Neural progenitor cell (in vitro differentiated cells): ENCODE data around the gene ATE1. TPM values are rescaled to one million over a fixed set of nuclear protein-coding genes. Genes with fewer than 3 reads are reported as not detected.
"Not testable (repeated sequence)": the region's sequence is repeated elsewhere in the genome, so short reads cannot be mapped to it uniquely, and the experiment has no call there.

Source experiments
- DNase-seq: peaks from one replicate; pipeline ENCODE4 v3.0.0-alpha.2; 2016; ENCODE audit warnings: low spot score
- H2AFZ ChIP-seq: fragments of 200-600 bp; sonication (generic); replicated peaks from 2 replicates; pipeline ENCODE4 v1.6.1; 2016; ENCODE audit warnings: antibody characterized with exemption
- H3F3A ChIP-seq: fragments of 200-600 bp; sonication (generic); 2 replicates; pipeline ENCODE4 v1.6.1; 2016; ENCODE audit warnings: antibody characterized with exemption, low read depth
- H3K27ac ChIP-seq: fragments of 200-600 bp; sonication (generic); 2 replicates; pipeline ENCODE4 v1.5.1; 2016; ENCODE audit warnings: mild to moderate bottlenecking
- H3K27me3 ChIP-seq: fragments of 200-600 bp; sonication (generic); 2 replicates; pipeline ENCODE4 v1.6.1; 2016; ENCODE audit warnings: mild to moderate bottlenecking, moderate library complexity
- H3K36me3 ChIP-seq: fragments of 200-600 bp; sonication (generic); 2 replicates; pipeline ENCODE4 v1.5.1; 2016
- H3K4me1 ChIP-seq: fragments of 200-600 bp; sonication (generic); 2 replicates; pipeline ENCODE4 v1.6.1; 2016; ENCODE audit warnings: mixed run types
- H3K4me2 ChIP-seq: fragments of 200-600 bp; sonication (generic); 2 replicates; pipeline ENCODE4 v1.6.1; 2016
- H3K4me3 ChIP-seq: fragments of 200-600 bp; sonication (generic); 2 replicates; pipeline ENCODE4 v1.5.1; 2016
- H3K79me2 ChIP-seq: fragments of 200-600 bp; sonication (generic); 2 replicates; pipeline ENCODE4 v1.6.1; 2016; ENCODE audit warnings: low read depth
- H3K9ac ChIP-seq: fragments of 200-600 bp; sonication (generic); 2 replicates; pipeline ENCODE4 v1.6.1; 2016
- H3K9me3 ChIP-seq: fragments of 200-600 bp; sonication (generic); 2 replicates; pipeline ENCODE4 v1.5.1; 2016; ENCODE audit warnings: low read depth
- H4K20me1 ChIP-seq: fragments of 200-600 bp; sonication (generic); 2 replicates; pipeline ENCODE4 v1.6.1; 2016; ENCODE audit warnings: low read depth
- H3K27ac Mint-ChIP-seq: 3 replicates; pipeline ENCODE4 v1.8.0; 2021; ENCODE audit warnings: mixed read lengths
- H3K27me3 Mint-ChIP-seq: 2 replicates; pipeline ENCODE4 v1.8.0; 2022; ENCODE audit warnings: low read depth, mild to moderate bottlenecking, inconsistent platforms, moderate library complexity, mixed read lengths; ENCODE audit not compliant: insufficient read depth
- H3K36me3 Mint-ChIP-seq: 3 replicates; pipeline ENCODE4 v1.8.0; 2021; ENCODE audit warnings: mixed read lengths
- H3K4me1 Mint-ChIP-seq: 3 replicates; pipeline ENCODE4 v1.8.0; 2021; ENCODE audit warnings: mixed read lengths
- H3K4me3 Mint-ChIP-seq: 3 replicates; pipeline ENCODE4 v1.8.0; 2021; ENCODE audit warnings: mild to moderate bottlenecking, moderate library complexity, mixed read lengths
- H3K9me3 Mint-ChIP-seq: 3 replicates; pipeline ENCODE4 v1.8.0; 2020; ENCODE audit warnings: mixed read lengths
- EZH2 ChIP-seq: fragments of 200-600 bp; sonication (generic); IDR thresholded peaks from 2 replicates; pipeline ENCODE4 v1.6.1; 2017; ENCODE audit warnings: antibody characterized with exemption, mild to moderate bottlenecking, moderate library complexity
- EZH2phosphoT487 ChIP-seq: fragments of 200-600 bp; sonication (generic); IDR thresholded peaks from 2 replicates; pipeline ENCODE4 v1.6.1; 2017; ENCODE audit warnings: antibody characterized with exemption
- total RNA-seq: library from RNA; depleted of rRNA; stranded (reverse); fragments of >200 nt; gene quantifications from 2 replicates; pipeline ENCODE4 v1.2.3, GENCODE V29; 2015; ENCODE audit warnings: low replicate concordance
- TF ChIP-seq, protein P1 (sequence below): fragments of 200-600 bp; sonication (generic); IDR thresholded peaks from 2 replicates; pipeline ENCODE4 v1.5.1; 2017; ENCODE audit warnings: antibody characterized with exemption, mild to moderate bottlenecking

The ATE1 gene
- total RNA-seq, 1 donor from 2014 or later, result 57.2 TPM

DNA sequence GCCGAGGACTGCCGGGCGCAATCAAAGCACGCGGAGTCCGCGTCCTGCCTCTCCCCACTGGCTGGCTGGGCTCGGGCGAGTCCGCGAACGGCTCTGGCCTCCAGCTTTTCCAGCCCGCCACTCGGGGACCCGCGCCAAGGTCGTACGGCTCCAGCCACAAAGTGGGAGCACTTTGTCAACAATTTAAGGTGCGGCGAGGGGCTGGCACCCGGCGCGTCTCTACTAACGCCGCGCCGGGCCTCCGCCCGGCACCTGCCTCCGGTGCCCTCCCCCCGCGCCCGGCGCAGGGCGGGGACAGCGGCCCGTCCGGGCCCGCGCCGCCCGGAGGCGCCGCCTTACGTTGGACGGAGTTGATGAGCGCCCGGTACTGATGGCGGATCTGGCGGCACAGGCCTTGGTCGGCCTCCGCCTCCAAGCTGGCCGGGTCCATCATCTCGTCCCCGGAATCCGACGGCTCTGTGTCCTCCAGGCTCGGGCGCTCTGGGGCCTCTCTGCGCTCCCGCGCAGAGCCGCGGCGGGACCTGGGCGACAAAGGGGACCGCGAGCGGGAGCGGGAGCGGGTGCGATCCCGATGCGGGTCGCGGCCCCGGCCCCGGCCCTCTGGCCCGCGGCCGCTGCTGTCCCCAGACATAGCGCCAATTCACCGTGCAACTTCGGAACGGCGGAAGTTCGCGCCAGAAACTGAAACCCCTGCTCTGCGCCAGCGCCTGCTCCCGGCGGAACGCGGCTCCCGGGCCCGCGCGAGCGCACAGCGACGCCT is 46.9 kb upstream of the ATE1 start, which contains the start of gene NSMCE4A:
NSMCE4A (minus strand) TSS at position 683 of the 760 bp plus-strand sequence; CDS start at position 631, 52 bp downstream.
- peaks cover 16% of the 10 kb centered on the region for H3K4me1 Mint-ChIP-seq

DNA sequence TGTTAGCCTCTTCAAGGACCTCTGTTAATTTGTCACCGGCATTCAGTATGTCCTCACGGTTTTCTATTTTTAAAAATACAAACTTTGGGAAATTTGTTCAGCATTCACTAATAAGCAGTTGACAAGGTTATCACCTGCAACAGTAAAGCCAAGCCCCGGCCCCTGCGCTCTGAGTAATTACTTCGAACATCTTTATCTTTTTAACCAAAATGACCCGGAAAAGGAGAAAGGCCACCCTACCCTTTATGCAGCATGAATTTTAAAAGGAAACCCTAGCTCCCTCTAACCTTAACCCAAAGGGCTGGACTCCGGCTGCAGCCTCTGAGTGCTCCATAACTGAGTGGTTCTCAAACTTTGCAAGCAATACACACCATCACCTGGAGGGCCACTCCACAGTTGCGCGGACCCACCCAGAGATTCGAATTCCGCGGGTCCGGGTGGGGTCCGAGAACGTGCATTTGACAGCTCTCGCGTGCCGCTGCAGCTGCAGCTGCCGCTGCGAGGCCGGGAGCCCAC is 46.2 kb upstream of the ATE1 start:
- Histone ChIP-seq H2AFZ (peak overlapping the region; percentile 78), H3K4me1 (peaks cover 12% of the 10 kb centered on the region), H3K27me3 (no peaks in the 10 kb centered on the region), H3K36me3 (no peaks in the 10 kb centered on the region), H3K9ac (peak overlapping the region; percentile 89), H4K20me1 (peaks cover 22% of the 10 kb centered on the region), H3K27ac (no peak overlapping the region), H3K9me3 (peaks cover 9% of the 10 kb centered on the region), H3K79me2 (peaks cover 34% of the 10 kb centered on the region), H3K4me3 (peak overlapping the region; percentile 81), H3K4me2 (peak overlapping the region; percentile 88), H3F3A (peaks cover 18% of the 10 kb centered on the region)
- Mint-ChIP-seq H3K36me3 (peaks cover 30% of the 10 kb centered on the region), H3K9me3 (peaks cover 23% of the 10 kb centered on the region), H3K4me1 (peaks cover 16% of the 10 kb centered on the region), H3K4me3 (peak overlapping the region; percentile 91), H3K27ac (no peak overlapping the region), H3K27me3 (peaks cover 3% of the 10 kb centered on the region)
- TF ChIP-seq, protein P1, sequence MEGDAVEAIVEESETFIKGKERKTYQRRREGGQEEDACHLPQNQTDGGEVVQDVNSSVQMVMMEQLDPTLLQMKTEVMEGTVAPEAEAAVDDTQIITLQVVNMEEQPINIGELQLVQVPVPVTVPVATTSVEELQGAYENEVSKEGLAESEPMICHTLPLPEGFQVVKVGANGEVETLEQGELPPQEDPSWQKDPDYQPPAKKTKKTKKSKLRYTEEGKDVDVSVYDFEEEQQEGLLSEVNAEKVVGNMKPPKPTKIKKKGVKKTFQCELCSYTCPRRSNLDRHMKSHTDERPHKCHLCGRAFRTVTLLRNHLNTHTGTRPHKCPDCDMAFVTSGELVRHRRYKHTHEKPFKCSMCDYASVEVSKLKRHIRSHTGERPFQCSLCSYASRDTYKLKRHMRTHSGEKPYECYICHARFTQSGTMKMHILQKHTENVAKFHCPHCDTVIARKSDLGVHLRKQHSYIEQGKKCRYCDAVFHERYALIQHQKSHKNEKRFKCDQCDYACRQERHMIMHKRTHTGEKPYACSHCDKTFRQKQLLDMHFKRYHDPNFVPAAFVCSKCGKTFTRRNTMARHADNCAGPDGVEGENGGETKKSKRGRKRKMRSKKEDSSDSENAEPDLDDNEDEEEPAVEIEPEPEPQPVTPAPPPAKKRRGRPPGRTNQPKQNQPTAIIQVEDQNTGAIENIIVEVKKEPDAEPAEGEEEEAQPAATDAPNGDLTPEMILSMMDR, result no peak
- no peak for TF ChIP-seq EZH2
- no peak for TF ChIP-seq EZH2phosphoT487
- DNase-seq, result no peak

More for the DNA sequence above, 46.9 kb upstream of the ATE1 start, which contains the start of gene NSMCE4A:
- Histone ChIP-seq H3K4me2 (peak within 1 kb of the TSS; percentile 88), H3K4me3 (peak within 1 kb of the TSS; percentile 81), H3K9ac (peak within 1 kb of the TSS; percentile 89), H3K27ac (peak within 1 kb of the TSS; percentile 95), H4K20me1 (peaks cover 22% of the 10 kb centered on the region), H3F3A (peaks cover 18% of the 10 kb centered on the region), H3K4me1 (peaks cover 12% of the 10 kb centered on the region), H3K79me2 (peaks cover 34% of the 10 kb centered on the region), H2AFZ (peak within 1 kb of the TSS; percentile 78), H3K27me3 (no peaks in the 10 kb centered on the region), H3K9me3 (peaks cover 9% of the 10 kb centered on the region), H3K36me3 (no peaks in the 10 kb centered on the region)
- TF ChIP-seq, protein P1, result peak; percentile 67
- TF ChIP-seq EZH2phosphoT487, result no peak
- TF ChIP-seq EZH2, result peak; percentile 49
- peaks cover 3% of the 10 kb centered on the region for H3K27me3 Mint-ChIP-seq
- no peak within 1 kb of the TSS for H3K27ac Mint-ChIP-seq
- H3K9me3 Mint-ChIP-seq, result peaks cover 23% of the 10 kb centered on the region
- H3K36me3 Mint-ChIP-seq, result peaks cover 28% of the 10 kb centered on the region
- peak; percentile 92 for DNase-seq
- peak within 1 kb of the TSS; percentile 91 for H3K4me3 Mint-ChIP-seq

DNA sequence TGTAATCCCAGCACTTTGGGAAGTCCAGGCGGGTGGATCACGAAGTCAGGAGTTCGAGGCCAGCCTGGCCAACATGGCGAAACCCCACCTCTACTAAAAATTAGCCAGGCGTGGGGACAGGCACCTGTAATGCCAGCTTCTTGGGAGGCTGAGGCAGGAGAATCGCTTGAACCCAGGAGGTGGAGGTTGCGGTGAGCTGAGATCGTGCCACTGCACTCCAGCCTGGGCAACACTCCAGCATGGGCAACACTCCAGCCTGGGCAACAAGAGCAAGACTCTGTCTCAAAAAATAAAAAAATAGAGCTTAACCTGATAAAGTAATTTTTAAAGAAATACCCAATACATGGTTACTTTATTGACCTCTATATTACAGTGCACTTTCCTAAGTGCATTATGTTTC is 41.3 kb upstream of the ATE1 start:
- Histone ChIP-seq H4K20me1 (peaks cover 18% of the 10 kb centered on the region), H3K36me3 (peaks cover 15% of the 10 kb centered on the region), H3K4me1 (peaks cover 12% of the 10 kb centered on the region), H3K79me2 (peaks cover 29% of the 10 kb centered on the region)
- H3K4me3 Mint-ChIP-seq, H3K4me2 ChIP-seq, DNase-seq, H3K27me3 ChIP-seq, H2AFZ ChIP-seq, H3K9me3 ChIP-seq, H3F3A ChIP-seq, H3K9ac ChIP-seq, H3K9me3 Mint-ChIP-seq, H3K27ac Mint-ChIP-seq, H3K27me3 Mint-ChIP-seq, H3K4me3 ChIP-seq, H3K27ac ChIP-seq: not testable (repeated sequence)
- peaks cover 15% of the 10 kb centered on the region for H3K4me1 Mint-ChIP-seq
- peaks cover 35% of the 10 kb centered on the region for H3K36me3 Mint-ChIP-seq

DNA sequence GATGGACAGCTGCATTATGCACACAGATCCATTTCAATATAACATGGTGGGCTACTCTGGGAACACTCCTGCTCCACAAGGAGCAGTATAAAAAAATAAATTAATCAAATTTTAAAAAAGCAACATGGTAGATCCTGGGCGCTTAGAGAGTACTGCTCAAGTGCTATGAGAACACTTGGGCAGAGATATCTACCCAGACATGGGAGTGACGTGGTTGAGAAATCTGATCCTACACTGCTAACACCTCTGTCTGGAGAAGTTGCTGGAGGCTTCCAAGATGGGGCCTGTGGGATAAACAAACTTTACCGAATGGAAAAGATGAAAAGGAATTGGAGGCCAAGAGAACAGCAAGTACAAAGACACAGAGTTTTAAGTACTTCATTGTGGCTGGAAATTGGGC is 38.2 kb upstream of the ATE1 start:
- Histone ChIP-seq H3K4me1 (no peaks in the 10 kb centered on the region), H3K27me3 (no peaks in the 10 kb centered on the region), H3K36me3 (peaks cover 25% of the 10 kb centered on the region), H3K27ac (no peak overlapping the region), H2AFZ (no peak overlapping the region), H3K9me3 (no peaks in the 10 kb centered on the region), H3F3A (no peaks in the 10 kb centered on the region), H3K9ac (no peak overlapping the region), H3K79me2 (no peaks in the 10 kb centered on the region), H3K4me3 (no peak overlapping the region), H4K20me1 (no peaks in the 10 kb centered on the region), H3K4me2 (no peak overlapping the region)
- H3K9me3 Mint-ChIP-seq, result no peaks in the 10 kb centered on the region
- no peak overlapping the region for H3K27ac Mint-ChIP-seq
- H3K27me3 Mint-ChIP-seq, result no peaks in the 10 kb centered on the region
- H3K4me1 Mint-ChIP-seq, result no peaks in the 10 kb centered on the region
- TF ChIP-seq, protein P1, result no peak
- TF ChIP-seq EZH2phosphoT487 (no peak), EZH2 (no peak)
- H3K4me3 Mint-ChIP-seq, result no peak overlapping the region
- DNase-seq, result no peak
- peaks cover 32% of the 10 kb centered on the region for H3K36me3 Mint-ChIP-seq
